ENCODE measurements around the gene NRIP1. TPM values are rescaled to one million over a fixed set of nuclear protein-coding genes. Genes with fewer than 3 reads are reported as not detected.

NRIP1 gene
- total and polyA plus RNA-seq, 2 of the 8 experiments (the other 6 are each of a cell fraction or from before 2014, with no cell fraction given) = 1.5 to 9.3 TPM

GRCh38 chr21:14989359-14989758 lies 75.4 kb downstream of the NRIP1 start:
- Histone ChIP-seq H2AK5ac (ENCODE audit: low read depth, low read length) (no peak overlapping the region), H3K14ac (ENCODE audit: insufficient read length) (no peak overlapping the region), H3K4me2 (ENCODE audit: insufficient read depth in 1 of 2, low read depth in 2 of 2, low read length in 2 of 2) (no peak overlapping the region), H2BK12ac (ENCODE audit: low read depth, low read length) (no peak overlapping the region), H3K27ac (ENCODE audit: low read depth, low read length) (no peak overlapping the region), H2BK20ac (ENCODE audit: low read length) (no peak overlapping the region), H3K36me3 (ENCODE audit: control insufficient read depth in 2 of 4, insufficient read depth in 4 of 4, low read length in 3 of 4) (no peaks in the 10 kb centered on the region; a peak in 1 of 8 replicates), H3K4ac (replicated peaks; ENCODE audit: insufficient read length, low read depth, low read length) (no peak overlapping the region), H4K20me1 (replicated peaks in 1 of 2; ENCODE audit: control insufficient read depth in 1 of 2, insufficient read depth in 2 of 2, low read length in 2 of 2) (peaks cover 0 to 2% of the 10 kb centered on the region in 2 experiments), H2AFZ (ENCODE audit: low read length) (no peak overlapping the region), H3K18ac (ENCODE audit: extremely low read depth, low read length) (no peak overlapping the region), H4K5ac (ENCODE audit: insufficient read length, low read depth, low read length) (no peak overlapping the region), H2BK5ac (ENCODE audit: low read depth, low read length) (no peak overlapping the region), H3K56ac (replicated peaks; ENCODE audit: insufficient read length, low read depth, low read length) (no peak overlapping the region), H2BK120ac (replicated peaks; ENCODE audit: low read depth, low read length) (no peak overlapping the region), H3K4me3 (ENCODE audit: extremely low read depth in 1 of 4, insufficient read depth in 2 of 4, low read depth in 3 of 4, low read length in 4 of 4) (no peak overlapping the region), H3K9me3 (ENCODE audit: insufficient read depth in 2 of 2, low read depth in 1 of 2, low read length in 1 of 2) (no peaks in the 10 kb centered on the region), H3K23me2 (ENCODE audit: low read depth, low read length) (no peaks in the 10 kb centered on the region), H4K8ac (ENCODE audit: extremely low read depth, insufficient read depth, low read length) (no peak overlapping the region), H4K91ac (replicated peaks; ENCODE audit: insufficient read length, low read length) (no peak overlapping the region), H3K4me1 (replicated peaks in 1 of 4; ENCODE audit: control insufficient read depth in 3 of 4, insufficient read depth in 4 of 4, low read length in 3 of 4) (peaks cover 0 to 4% (median 1%) of the 10 kb centered on the region in 4 experiments; a peak in 3 of 7 replicates), H3K27me3 (replicated peaks in 1 of 4; ENCODE audit: control insufficient read depth in 3 of 4, extremely low read depth in 1 of 4, insufficient read depth in 3 of 4, low read length in 3 of 4) (peaks cover 0 to 10% (median 4%) of the 10 kb centered on the region in 4 experiments; a peak in 4 of 7 replicates), H3K23ac (ENCODE audit: insufficient read length) (no peak overlapping the region), H3K79me2 (ENCODE audit: control insufficient read depth in 1 of 2, insufficient read depth in 2 of 2, low read length in 2 of 2) (no peaks in the 10 kb centered on the region), H3K79me1 (ENCODE audit: low read depth, low read length) (no peaks in the 10 kb centered on the region), H3K9ac (replicated peaks in 1 of 4; ENCODE audit: extremely low read depth in 1 of 4, low read depth in 3 of 4, low read length in 3 of 4) (no peak overlapping the region), H2BK15ac (ENCODE audit: low read length) (no peak overlapping the region)
- 94% methylated on average over 2 of the region's 2 CpGs; no CpG with 5 or more reads in 1 of the 2 experiments for WGBS, 2 experiments (ENCODE audit: extremely low coverage in 1 of 2, insufficient coverage in 1 of 2, insufficient read length in 1 of 2, insufficient replicate concordance in 2 of 2, low coverage in 1 of 2, low lambda C conversion rate in 2 of 2, missing lambda C conversion rate in 1 of 2)
- ChIA-PET CTCF (ENCODE audit: partially characterized antibody) (interaction anchor here (1.0 kb wide), 1 partner anchor 76 kb away, joined by 3 read pairs; the partner anchor contains the start of gene NRIP1), POLR2A (ENCODE audit: partially characterized antibody) (no interaction called here)
- TF ChIP-seq, protein P1, sequence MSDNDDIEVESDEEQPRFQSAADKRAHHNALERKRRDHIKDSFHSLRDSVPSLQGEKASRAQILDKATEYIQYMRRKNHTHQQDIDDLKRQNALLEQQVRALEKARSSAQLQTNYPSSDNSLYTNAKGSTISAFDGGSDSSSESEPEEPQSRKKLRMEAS (IDR thresholded peaks at IDR 0.05) = no peak
- no peak for TF ChIP-seq FOSL1 (IDR thresholded peaks at IDR 0.05; ENCODE audit: insufficient read depth, low read depth, low read length)
- no peak for TF ChIP-seq HDAC6 (IDR thresholded peaks at IDR 0.05; ENCODE audit: low read depth, low read length)
- no peak for TF ChIP-seq SUZ12 (IDR thresholded peaks at IDR 0.05; ENCODE audit: low read length)
- TF ChIP-seq ZNF274 (IDR thresholded peaks at IDR 0.05; ENCODE audit: borderline replicate concordance, extremely low read depth, low read length) = no peak
- TF ChIP-seq RFX5 (IDR thresholded peaks at IDR 0.05; ENCODE audit: borderline replicate concordance, low read depth, low read length) = no peak
- no peak for TF ChIP-seq RBBP5 (IDR thresholded peaks at IDR 0.05; ENCODE audit: borderline replicate concordance, low read depth, low read length)
- TF ChIP-seq BCL11A (IDR thresholded peaks at IDR 0.05; ENCODE audit: low read depth in 2 of 2, low read length in 2 of 2) = no peak
- TF ChIP-seq POLR2AphosphoS5 (IDR thresholded peaks at IDR 0.05; ENCODE audit: low read depth, low read length) = no peak
- TF ChIP-seq SP2 (IDR thresholded peaks at IDR 0.05; ENCODE audit: low read length) = no peak
- no peak for TF ChIP-seq EP300 (IDR thresholded peaks at IDR 0.05; ENCODE audit: borderline replicate concordance in 1 of 2, low read depth in 2 of 2, low read length in 2 of 2)
- no peak for TF ChIP-seq TEAD4 (IDR thresholded peaks at IDR 0.05; ENCODE audit: low read depth, low read length)
- TF ChIP-seq CREB1 (IDR thresholded peaks at IDR 0.05) = no peak
- DNase-seq (ENCODE audit: low read depth in 1 of 2, low spot score in 2 of 2) (no peak), FAIRE-seq (no peak)
